ENCODE data around the gene SPATA45. TPM values are rescaled to one million over a fixed set of nuclear protein-coding genes. Genes with fewer than 3 reads are reported as not detected.

The SPATA45 gene
- total RNA-seq, 4 donors from 2014 or later, result not detected

GRCh38 chr1:212828395-212828794 is 19.1 kb downstream of the SPATA45 start:
- TF ChIP-seq POLR2A (IDR thresholded peaks at IDR 0.05) (no peak), CTCF (IDR thresholded peaks at IDR 0.05) (no peak), EP300 (IDR thresholded peaks at IDR 0.05) (no peak)
- Histone ChIP-seq H3K4me1 (no peaks in the 10 kb centered on the region), H3K9me3 (peaks cover 0 to 14% (median 0%) of the 10 kb centered on the region in 4 donors), H3K27ac (no peak overlapping the region), H3K36me3 (peaks cover 0 to 5% (median 0%) of the 10 kb centered on the region in 3 donors), H3K4me3 (no peak overlapping the region), H3K27me3 (no peaks in the 10 kb centered on the region)
- DNase-seq (ENCODE audit: low spot score in 2 of 2), result no peak
- WGBS, 2 donors, result 76 to 81% methylated on average over 2 of the region's 2 CpGs

- DNase-seq (ENCODE audit: low spot score in 2 of 2), result no peak
- no peak for TF ChIP-seq CTCF (IDR thresholded peaks at IDR 0.05)
- Histone ChIP-seq H3K4me3 (no peak overlapping the region), H3K27ac (no peak overlapping the region), H3K36me3 (peaks cover 0 to 5% (median 0%) of the 10 kb centered on the region in 3 donors), H3K9me3 (peaks cover 0 to 14% (median 0%) of the 10 kb centered on the region in 4 donors), H3K27me3 (no peaks in the 10 kb centered on the region), H3K4me1 (no peaks in the 10 kb centered on the region)
- WGBS, 2 donors, result 88 to 89% methylated on average over 5 of the region's 5 CpGs
These were observed 19.6 kb downstream of the SPATA45 start for GRCh38 chr1:212827831-212828278.

GRCh38 chr1:212827171-212827776 is 20.2 kb downstream of the SPATA45 start:
- Histone ChIP-seq H3K9me3 (peaks cover 0 to 14% (median 0%) of the 10 kb centered on the region in 4 donors), H3K4me3 (no peak overlapping the region), H3K27me3 (no peaks in the 10 kb centered on the region), H3K27ac (no peak overlapping the region), H3K36me3 (peaks cover 0 to 5% (median 0%) of the 10 kb centered on the region in 3 donors), H3K4me1 (no peaks in the 10 kb centered on the region)
- TF ChIP-seq EP300 (IDR thresholded peaks at IDR 0.05) (no peak), CTCF (IDR thresholded peaks at IDR 0.05) (no peak), POLR2A (IDR thresholded peaks at IDR 0.05) (no peak)
- DNase-seq (ENCODE audit: low spot score in 2 of 2), result no peak
- 94 to 96% methylated on average over 4 of the region's 4 CpGs for WGBS, 2 donors

- TF ChIP-seq CTCF (IDR thresholded peaks at IDR 0.05) (no peak), EP300 (IDR thresholded peaks at IDR 0.05) (no peak), POLR2A (IDR thresholded peaks at IDR 0.05) (no peak)
- peaks cover 0 to 14% (median 0%) of the 10 kb centered on the region in 4 donors for H3K9me3 ChIP-seq
- DNase-seq (ENCODE audit: low spot score in 2 of 2), result no peak
- H3K36me3 ChIP-seq, result peaks cover 0 to 5% (median 0%) of the 10 kb centered on the region in 3 donors
- H3K27ac ChIP-seq, result no peak overlapping the region
- no peak overlapping the region for H3K4me3 ChIP-seq
- 93 to 94% methylated on average over 6 of the region's 6 CpGs for WGBS, 2 donors
- H3K27me3 ChIP-seq, result no peaks in the 10 kb centered on the region
- H3K4me1 ChIP-seq, result no peaks in the 10 kb centered on the region
These were observed 21.5 kb downstream of the SPATA45 start for GRCh38 chr1:212825798-212826452.

- peaks cover 0 to 5% (median 0%) of the 10 kb centered on the region in 3 donors for H3K36me3 ChIP-seq
- H3K27me3 ChIP-seq, result no peaks in the 10 kb centered on the region
- no peak for DNase-seq (ENCODE audit: low spot score in 2 of 2)
- peaks cover 0 to 4% (median 2%) of the 10 kb centered on the region in 4 donors for H3K4me1 ChIP-seq
- H3K4me3 ChIP-seq, result no peak overlapping the region
- TF ChIP-seq CTCF (IDR thresholded peaks at IDR 0.05) (no peak), POLR2A (IDR thresholded peaks at IDR 0.05) (no peak), EP300 (IDR thresholded peaks at IDR 0.05) (no peak)
- H3K9me3 ChIP-seq, result peaks cover 0 to 14% (median 0%) of the 10 kb centered on the region in 4 donors
- 94 to 95% methylated on average over 16 of the region's 16 CpGs for WGBS, 2 donors
- no peak overlapping the region for H3K27ac ChIP-seq
These were observed 23.2 kb downstream of the SPATA45 start for GRCh38 chr1:212824201-212824600.
